ENCODE data around the gene MXD3.

DNA sequence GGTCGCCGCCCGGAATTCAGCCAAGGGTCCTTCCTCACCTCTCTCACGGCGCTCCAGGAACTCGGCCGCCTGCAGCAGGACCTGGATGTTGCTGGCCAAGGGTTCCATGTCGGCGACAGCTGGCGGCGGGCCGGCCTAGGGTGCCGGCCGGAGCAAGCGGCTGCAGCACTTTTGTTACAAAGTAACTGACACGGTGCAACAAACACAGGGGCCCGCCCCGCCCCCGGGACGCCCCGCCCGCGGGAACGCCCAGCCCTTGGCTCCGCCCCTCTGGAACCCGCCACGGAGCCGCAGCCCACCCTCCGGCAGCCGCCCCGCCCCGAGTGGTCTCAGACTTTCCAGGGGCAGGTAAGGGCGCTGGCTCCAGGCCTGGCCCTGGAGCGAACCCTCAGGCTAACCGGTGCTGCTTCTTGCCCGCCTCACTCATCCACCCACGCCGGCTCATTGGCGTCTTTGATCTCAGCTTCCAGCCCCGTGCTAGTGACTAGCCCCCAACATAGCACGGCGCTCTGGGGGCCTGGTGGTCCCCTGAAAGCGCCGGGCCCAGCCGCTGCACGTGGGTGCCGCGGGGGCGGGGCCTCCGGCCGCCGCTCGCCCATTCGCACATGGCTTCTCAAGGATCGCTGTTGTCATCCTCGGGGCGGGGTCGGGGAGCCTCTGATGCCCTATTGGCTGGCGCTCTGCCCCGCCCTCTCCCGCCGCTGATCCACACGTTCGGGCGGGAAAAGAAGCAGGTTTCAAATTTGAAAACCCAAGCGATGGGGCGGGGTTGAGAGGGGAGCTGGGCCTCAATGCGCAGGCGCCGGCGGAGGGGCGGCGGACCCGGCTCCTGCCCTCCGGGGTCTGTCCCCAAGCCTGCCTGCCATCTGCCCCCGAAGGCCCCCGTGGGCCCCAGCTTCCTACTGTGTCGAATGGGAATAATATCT lies at the start of gene MXD3:
- TF ChIP-seq YY1 (IDR thresholded peaks at IDR 0.05; ENCODE audit: insufficient read depth, insufficient read length) (no peak), SUZ12 (IDR thresholded peaks at IDR 0.05; ENCODE audit: extremely low read depth, insufficient read depth, insufficient read length) (no peak)

All from NT2/D1 (cell line).